ENCODE results near the gene SUCLA2.
"Not testable (repeated sequence)": the region's sequence is repeated elsewhere in the genome, so short reads cannot be mapped to it uniquely, and the experiment has no call there.

The SUCLA2 gene

GRCh38 chr13:47957073-47957472 lies 44.0 kb downstream of the SUCLA2 start:
- no peak for DNase-seq (ENCODE audit: low read depth, low spot score)
- ChIA-PET POLR2A (no interaction called here), CTCF (no interaction called here)
- no peak overlapping the region for H3K4me3 ChIP-seq (ENCODE audit: low read depth, low read length)
- TF ChIP-seq, protein P1, sequence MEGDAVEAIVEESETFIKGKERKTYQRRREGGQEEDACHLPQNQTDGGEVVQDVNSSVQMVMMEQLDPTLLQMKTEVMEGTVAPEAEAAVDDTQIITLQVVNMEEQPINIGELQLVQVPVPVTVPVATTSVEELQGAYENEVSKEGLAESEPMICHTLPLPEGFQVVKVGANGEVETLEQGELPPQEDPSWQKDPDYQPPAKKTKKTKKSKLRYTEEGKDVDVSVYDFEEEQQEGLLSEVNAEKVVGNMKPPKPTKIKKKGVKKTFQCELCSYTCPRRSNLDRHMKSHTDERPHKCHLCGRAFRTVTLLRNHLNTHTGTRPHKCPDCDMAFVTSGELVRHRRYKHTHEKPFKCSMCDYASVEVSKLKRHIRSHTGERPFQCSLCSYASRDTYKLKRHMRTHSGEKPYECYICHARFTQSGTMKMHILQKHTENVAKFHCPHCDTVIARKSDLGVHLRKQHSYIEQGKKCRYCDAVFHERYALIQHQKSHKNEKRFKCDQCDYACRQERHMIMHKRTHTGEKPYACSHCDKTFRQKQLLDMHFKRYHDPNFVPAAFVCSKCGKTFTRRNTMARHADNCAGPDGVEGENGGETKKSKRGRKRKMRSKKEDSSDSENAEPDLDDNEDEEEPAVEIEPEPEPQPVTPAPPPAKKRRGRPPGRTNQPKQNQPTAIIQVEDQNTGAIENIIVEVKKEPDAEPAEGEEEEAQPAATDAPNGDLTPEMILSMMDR (IDR thresholded peaks at IDR 0.05; ENCODE audit: insufficient read depth, low read length, missing control alignments): no peak

GRCh38 chr13:47955836-47956235 lies 45.2 kb downstream of the SUCLA2 start:
- ChIA-PET POLR2A (no interaction called here), CTCF (interaction anchor here (1.7 kb wide), 1 partner anchor 10 kb away, joined by 4 read pairs; no protein-coding TSS in a partner anchor)
- no peak overlapping the region for H3K4me3 ChIP-seq (ENCODE audit: low read depth, low read length)
- TF ChIP-seq, protein P1 (IDR thresholded peaks at IDR 0.05; ENCODE audit: insufficient read depth, low read length, missing control alignments): no peak
- no peak for DNase-seq (ENCODE audit: low read depth, low spot score)

GRCh38 chr13:47949799-47950198 lies 51.3 kb downstream of the SUCLA2 start:
- no peak overlapping the region for H3K4me3 ChIP-seq (ENCODE audit: low read depth, low read length)
- TF ChIP-seq, protein P1 (IDR thresholded peaks at IDR 0.05; ENCODE audit: insufficient read depth, low read length, missing control alignments): no peak
- CTCF ChIA-PET: no interaction called here
- POLR2A ChIA-PET: no interaction called here
- no peak for DNase-seq (ENCODE audit: low read depth, low spot score)

- DNase-seq (ENCODE audit: low read depth, low spot score): peak; percentile 38
- ChIA-PET POLR2A (no interaction called here), CTCF (interaction anchor here (1.0 kb wide), 1 partner anchor 10 kb away, joined by 4 read pairs; no protein-coding TSS in a partner anchor)
- H3K4me3 ChIP-seq (ENCODE audit: low read depth, low read length): no peak overlapping the region
- TF ChIP-seq, protein P1 (IDR thresholded peaks at IDR 0.05; ENCODE audit: insufficient read depth, low read length, missing control alignments): no peak
Observed at GRCh38 chr13:47945738-47946137, 55.3 kb downstream of the SUCLA2 start.

- DNase-seq (ENCODE audit: low read depth, low spot score); H3K4me3 ChIP-seq (ENCODE audit: low read depth, low read length); POLR2A ChIA-PET; CTCF ChIA-PET: not testable (repeated sequence)
Observed at GRCh38 chr13:47945146-47945545, 55.9 kb downstream of the SUCLA2 start.

GRCh38 chr13:47934371-47934770 lies 66.7 kb downstream of the SUCLA2 start:
- POLR2A ChIA-PET: no interaction called here
- CTCF ChIA-PET: interaction anchor here (1.3 to 2.4 kb wide), 2 partner anchors 104 to 136 kb away, joined by 3 to 6 read pairs; no protein-coding TSS in a partner anchor
- no peak for DNase-seq (ENCODE audit: low read depth, low spot score)
- TF ChIP-seq, protein P1 (IDR thresholded peaks at IDR 0.05; ENCODE audit: insufficient read depth, low read length, missing control alignments): no peak
- H3K4me3 ChIP-seq (ENCODE audit: low read depth, low read length): no peak overlapping the region
